Neural progenitor cell (in vitro differentiated cells): ENCODE measurements around the gene PNCK.

Experiments used
- CTCF ChIP-seq: fragments of 200-600 bp; sonication (generic); IDR thresholded peaks from 2 replicates; pipeline ENCODE4 v1.5.1; 2017; ENCODE audit warnings: antibody characterized with exemption, mild to moderate bottlenecking
- EZH2 ChIP-seq: fragments of 200-600 bp; sonication (generic); IDR thresholded peaks from 2 replicates; pipeline ENCODE4 v1.6.1; 2017; ENCODE audit warnings: antibody characterized with exemption, mild to moderate bottlenecking, moderate library complexity

GRCh38 chrX:153696100-153696499, 22.5 kb upstream of the PNCK start:
- no peak for TF ChIP-seq CTCF
- TF ChIP-seq EZH2, result no peak
